ENCODE data around the gene MGAT4B.
"Not testable (repeated sequence)": the region's sequence is repeated elsewhere in the genome, so short reads cannot be mapped to it uniquely, and the experiment has no call there.

MGAT4B gene

GRCh38 chr5:179794171-179794570 lies 12.5 kb downstream of the MGAT4B start:
- no peak for DNase-seq

- peak; percentile 78 for DNase-seq
Observed at GRCh38 chr5:179793468-179794139, 13.1 kb downstream of the MGAT4B start, which contains the start of gene LTC4S. LTC4S (plus strand) TSS chr5:179793986; CDS start chr5:179794081, 95 bp downstream.

GRCh38 chr5:179792612-179793467 lies 13.8 kb downstream of the MGAT4B start:
- no peak for DNase-seq

GRCh38 chr5:179791881-179792611 lies 14.6 kb downstream of the MGAT4B start:
- DNase-seq = no peak

GRCh38 chr5:179789278-179789677 lies 17.4 kb downstream of the MGAT4B start:
- DNase-seq = not testable (repeated sequence)

GRCh38 chr5:179788193-179788854 lies 18.3 kb downstream of the MGAT4B start:
- DNase-seq = no peak

GRCh38 chr5:179786861-179787260 lies 19.8 kb downstream of the MGAT4B start:
- no peak for DNase-seq

- no peak for DNase-seq
Observed at GRCh38 chr5:179783128-179783527, 23.5 kb downstream of the MGAT4B start.

GRCh38 chr5:179781846-179782245 lies 24.8 kb downstream of the MGAT4B start:
- no peak for DNase-seq

GRCh38 chr5:179780362-179780761 lies 26.3 kb downstream of the MGAT4B start:
- no peak for DNase-seq

- no peak for DNase-seq
Observed at GRCh38 chr5:179779826-179780225, 26.8 kb downstream of the MGAT4B start.

- DNase-seq = no peak
Observed at GRCh38 chr5:179778591-179778990, 28.1 kb downstream of the MGAT4B start.

- DNase-seq = no peak
Observed at GRCh38 chr5:179777909-179778308, 28.8 kb downstream of the MGAT4B start.

GRCh38 chr5:179777456-179777855 lies 29.2 kb downstream of the MGAT4B start:
- DNase-seq = no peak

GRCh38 chr5:179776411-179776938 lies 30.2 kb downstream of the MGAT4B start:
- DNase-seq = no peak

- no peak for DNase-seq
Observed at GRCh38 chr5:179774442-179774841, 32.2 kb downstream of the MGAT4B start.

- DNase-seq = no peak
Observed at GRCh38 chr5:179773686-179774040, 33.0 kb downstream of the MGAT4B start.

GRCh38 chr5:179772351-179772750 lies 34.3 kb downstream of the MGAT4B start:
- DNase-seq = no peak

GRCh38 chr5:179771311-179771895 lies 35.3 kb downstream of the MGAT4B start:
- no peak for DNase-seq

- DNase-seq = no peak
Observed at GRCh38 chr5:179769796-179770195, 36.9 kb downstream of the MGAT4B start.

GRCh38 chr5:179769271-179769670 lies 37.4 kb downstream of the MGAT4B start:
- no peak for DNase-seq
